ENCODE measurements around the gene TUBA4B.

DNA sequence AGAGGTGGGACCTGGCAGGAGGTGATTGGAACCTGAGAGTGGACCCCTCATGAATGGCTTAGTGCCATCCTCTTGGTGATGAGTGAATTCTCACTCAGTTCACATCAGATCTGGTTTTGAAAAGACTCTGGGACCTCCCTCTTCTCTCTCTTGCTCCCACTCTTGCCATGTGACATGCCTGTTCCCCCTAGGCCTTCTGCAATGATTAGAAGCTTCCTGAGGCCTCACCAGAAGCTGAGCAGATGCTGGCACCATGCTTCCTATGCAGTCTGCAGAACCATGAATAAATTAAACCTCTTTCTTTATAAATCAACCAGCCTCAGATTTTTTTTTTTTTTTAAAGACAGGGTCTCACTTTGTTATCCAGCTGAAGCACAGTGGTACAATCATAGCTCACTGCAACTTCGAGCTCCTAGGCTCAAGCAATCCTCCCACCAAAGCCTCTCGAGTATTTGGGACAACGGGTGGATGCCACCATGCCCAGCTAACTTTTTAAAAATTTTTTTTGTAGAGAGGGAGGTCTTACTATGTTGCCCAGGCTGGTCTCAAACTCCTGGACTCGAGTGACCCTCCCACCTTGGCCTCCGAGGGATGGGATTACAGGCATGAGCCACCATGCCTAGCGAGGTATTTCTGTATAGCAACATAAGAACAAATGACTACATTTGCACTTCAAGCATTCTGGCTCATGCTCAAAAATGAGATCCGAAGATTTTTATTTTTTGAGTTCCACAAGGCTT lies 48.4 kb upstream of the TUBA4B start:
- TF ChIP-seq, protein P1, sequence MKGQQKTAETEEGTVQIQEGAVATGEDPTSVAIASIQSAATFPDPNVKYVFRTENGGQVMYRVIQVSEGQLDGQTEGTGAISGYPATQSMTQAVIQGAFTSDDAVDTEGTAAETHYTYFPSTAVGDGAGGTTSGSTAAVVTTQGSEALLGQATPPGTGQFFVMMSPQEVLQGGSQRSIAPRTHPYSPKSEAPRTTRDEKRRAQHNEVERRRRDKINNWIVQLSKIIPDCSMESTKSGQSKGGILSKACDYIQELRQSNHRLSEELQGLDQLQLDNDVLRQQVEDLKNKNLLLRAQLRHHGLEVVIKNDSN (IDR thresholded peaks at IDR 0.05) = no peak
- TF ChIP-seq YY1 (IDR thresholded peaks at IDR 0.05; ENCODE audit: low read depth) = no peak
- TF ChIP-seq EGR1 (IDR thresholded peaks at IDR 0.05) = no peak

Data from Ishikawa (cell line).